ENCODE results near the gene SLC16A7. TPM values are rescaled to one million over a fixed set of nuclear protein-coding genes. Genes with fewer than 3 reads are reported as not detected.

Gene SLC16A7
- total RNA-seq, 1 donor from 2014 or later, result 6.5 TPM

DNA sequence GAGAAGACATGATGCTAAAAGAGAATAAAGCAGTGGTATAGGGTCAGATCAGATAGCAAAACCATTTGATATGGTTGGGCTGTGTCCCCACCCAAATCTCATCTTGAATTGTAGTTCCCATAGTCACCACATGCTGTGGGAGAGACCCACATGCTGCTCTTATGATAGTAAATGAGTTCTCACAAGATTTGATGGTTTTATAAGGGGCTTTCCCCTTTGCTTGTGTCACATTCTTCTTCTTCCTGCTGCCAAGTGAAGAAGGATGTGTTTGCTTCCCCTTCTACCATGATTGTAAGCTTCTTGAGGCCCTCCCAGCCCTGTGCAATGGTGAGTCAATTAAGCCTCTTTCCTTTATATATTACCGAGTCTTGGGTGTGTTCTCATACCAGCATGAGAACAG is 49.4 kb downstream of the SLC16A7 start:
- H3K4me1 Mint-ChIP-seq (ENCODE audit: low read depth), result no peaks in the 10 kb centered on the region
- H3K27me3 Mint-ChIP-seq, result no peaks in the 10 kb centered on the region
- no peak overlapping the region for H3K27ac Mint-ChIP-seq
- TF ChIP-seq, protein P1, sequence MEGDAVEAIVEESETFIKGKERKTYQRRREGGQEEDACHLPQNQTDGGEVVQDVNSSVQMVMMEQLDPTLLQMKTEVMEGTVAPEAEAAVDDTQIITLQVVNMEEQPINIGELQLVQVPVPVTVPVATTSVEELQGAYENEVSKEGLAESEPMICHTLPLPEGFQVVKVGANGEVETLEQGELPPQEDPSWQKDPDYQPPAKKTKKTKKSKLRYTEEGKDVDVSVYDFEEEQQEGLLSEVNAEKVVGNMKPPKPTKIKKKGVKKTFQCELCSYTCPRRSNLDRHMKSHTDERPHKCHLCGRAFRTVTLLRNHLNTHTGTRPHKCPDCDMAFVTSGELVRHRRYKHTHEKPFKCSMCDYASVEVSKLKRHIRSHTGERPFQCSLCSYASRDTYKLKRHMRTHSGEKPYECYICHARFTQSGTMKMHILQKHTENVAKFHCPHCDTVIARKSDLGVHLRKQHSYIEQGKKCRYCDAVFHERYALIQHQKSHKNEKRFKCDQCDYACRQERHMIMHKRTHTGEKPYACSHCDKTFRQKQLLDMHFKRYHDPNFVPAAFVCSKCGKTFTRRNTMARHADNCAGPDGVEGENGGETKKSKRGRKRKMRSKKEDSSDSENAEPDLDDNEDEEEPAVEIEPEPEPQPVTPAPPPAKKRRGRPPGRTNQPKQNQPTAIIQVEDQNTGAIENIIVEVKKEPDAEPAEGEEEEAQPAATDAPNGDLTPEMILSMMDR (IDR thresholded peaks at IDR 0.05; ENCODE audit: unreplicated experiment), result no peak
- DNase-seq (ENCODE audit: low spot score, unreplicated experiment), result no peak
- peaks cover 16% of the 10 kb centered on the region for H3K9me3 Mint-ChIP-seq (ENCODE audit: low read depth)
- peaks cover 4% of the 10 kb centered on the region for H3K36me3 Mint-ChIP-seq (ENCODE audit: insufficient read depth)
- no peak overlapping the region for H3K4me3 Mint-ChIP-seq (ENCODE audit: low read depth)

DNA sequence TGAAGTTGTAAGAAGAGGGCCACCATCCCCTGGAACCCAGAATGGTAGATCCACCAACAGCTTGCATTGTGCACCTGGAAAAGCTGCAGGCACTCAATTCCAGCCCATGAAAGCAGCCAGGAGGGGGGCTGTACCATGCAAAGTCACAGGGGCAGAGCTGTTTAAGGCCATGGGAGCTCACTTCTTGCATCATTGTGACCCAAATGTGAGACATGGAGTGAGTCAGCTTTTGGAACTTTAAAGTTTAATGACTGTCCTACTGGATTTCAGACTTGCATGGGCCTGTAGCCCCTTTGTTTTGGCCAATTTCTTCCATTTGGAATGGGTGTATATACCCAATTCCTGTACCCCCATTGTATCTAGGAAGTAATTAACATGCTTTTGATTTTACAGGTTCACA is 50.8 kb downstream of the SLC16A7 start:
- TF ChIP-seq, protein P1 (IDR thresholded peaks at IDR 0.05; ENCODE audit: unreplicated experiment), result no peak
- Mint-ChIP-seq H3K27me3 (no peaks in the 10 kb centered on the region), H3K27ac (no peak overlapping the region), H3K4me3 (ENCODE audit: low read depth) (no peak overlapping the region), H3K9me3 (ENCODE audit: low read depth) (peaks cover 16% of the 10 kb centered on the region), H3K36me3 (ENCODE audit: insufficient read depth) (peaks cover 4% of the 10 kb centered on the region), H3K4me1 (ENCODE audit: low read depth) (peaks cover 6% of the 10 kb centered on the region)
- DNase-seq (ENCODE audit: low spot score, unreplicated experiment), result no peak

DNA sequence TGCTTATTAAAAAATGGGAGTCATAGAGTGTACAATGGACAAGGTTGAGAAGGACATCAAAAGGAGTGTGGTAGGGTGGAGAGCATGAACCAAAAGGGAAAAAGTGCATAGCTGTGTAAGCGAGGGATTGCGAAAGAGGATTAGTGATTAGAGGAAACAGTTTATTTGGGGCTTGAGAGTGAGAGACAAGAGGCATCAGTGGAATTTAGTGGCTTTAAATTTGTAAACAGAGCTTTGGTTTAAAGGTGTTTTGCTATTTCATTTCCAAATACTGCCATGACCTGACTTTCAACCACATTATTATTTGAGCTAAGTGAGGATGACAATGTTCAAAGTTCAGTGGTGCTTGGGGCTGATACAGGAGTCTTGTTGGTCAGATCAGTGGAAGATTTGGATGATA is 53.4 kb downstream of the SLC16A7 start:
- H3K27ac Mint-ChIP-seq, result no peak overlapping the region

DNA sequence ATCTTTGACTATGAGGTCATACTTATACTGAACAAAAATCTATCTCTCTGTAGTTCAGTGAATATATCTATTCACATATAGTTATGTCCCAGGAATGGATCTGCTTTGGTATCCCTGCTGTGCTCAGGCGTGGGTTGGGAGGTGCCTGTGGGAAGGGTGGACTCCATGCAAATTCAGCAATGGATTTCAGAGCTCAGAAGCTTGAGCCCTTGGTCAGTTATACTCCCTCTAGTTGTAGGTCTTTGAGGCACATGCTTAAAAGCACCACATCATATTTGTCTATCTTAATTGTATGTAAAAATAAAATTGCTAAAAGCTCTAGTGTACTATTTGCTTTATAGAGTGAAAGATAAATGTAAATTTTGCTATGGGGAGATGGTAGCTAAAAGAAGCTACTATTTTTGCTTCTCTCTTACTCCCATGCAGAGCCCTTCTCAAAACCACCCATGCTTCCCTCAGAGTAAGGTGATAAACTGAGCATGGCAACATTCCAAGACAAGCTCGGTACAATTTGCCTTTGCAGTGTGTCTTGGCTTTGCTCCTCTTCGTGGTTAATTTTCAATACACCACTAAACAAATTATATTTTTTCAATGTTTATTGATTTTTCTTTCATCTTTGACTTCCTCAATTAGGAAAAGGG is 54.9 kb downstream of the SLC16A7 start:
- peaks cover 9% of the 10 kb centered on the region for H3K4me1 Mint-ChIP-seq (ENCODE audit: low read depth)
- no peak for DNase-seq (ENCODE audit: low spot score, unreplicated experiment)
- no peak overlapping the region for H3K27ac Mint-ChIP-seq
- H3K9me3 Mint-ChIP-seq (ENCODE audit: low read depth), result peaks cover 9% of the 10 kb centered on the region
- TF ChIP-seq, protein P1 (IDR thresholded peaks at IDR 0.05; ENCODE audit: unreplicated experiment), result no peak
- no peak overlapping the region for H3K4me3 Mint-ChIP-seq (ENCODE audit: low read depth)
- no peaks in the 10 kb centered on the region for H3K27me3 Mint-ChIP-seq
- peaks cover 3% of the 10 kb centered on the region for H3K36me3 Mint-ChIP-seq (ENCODE audit: insufficient read depth)

More for the DNA sequence above, 53.4 kb downstream of the SLC16A7 start:
- peaks cover 16% of the 10 kb centered on the region for H3K9me3 Mint-ChIP-seq (ENCODE audit: low read depth)
- TF ChIP-seq, protein P1 (IDR thresholded peaks at IDR 0.05; ENCODE audit: unreplicated experiment), result no peak
- peaks cover 9% of the 10 kb centered on the region for H3K4me1 Mint-ChIP-seq (ENCODE audit: low read depth)
- H3K4me3 Mint-ChIP-seq (ENCODE audit: low read depth), result no peak overlapping the region
- no peaks in the 10 kb centered on the region for H3K27me3 Mint-ChIP-seq
- DNase-seq (ENCODE audit: low spot score, unreplicated experiment), result no peak
- peaks cover 4% of the 10 kb centered on the region for H3K36me3 Mint-ChIP-seq (ENCODE audit: insufficient read depth)

DNA sequence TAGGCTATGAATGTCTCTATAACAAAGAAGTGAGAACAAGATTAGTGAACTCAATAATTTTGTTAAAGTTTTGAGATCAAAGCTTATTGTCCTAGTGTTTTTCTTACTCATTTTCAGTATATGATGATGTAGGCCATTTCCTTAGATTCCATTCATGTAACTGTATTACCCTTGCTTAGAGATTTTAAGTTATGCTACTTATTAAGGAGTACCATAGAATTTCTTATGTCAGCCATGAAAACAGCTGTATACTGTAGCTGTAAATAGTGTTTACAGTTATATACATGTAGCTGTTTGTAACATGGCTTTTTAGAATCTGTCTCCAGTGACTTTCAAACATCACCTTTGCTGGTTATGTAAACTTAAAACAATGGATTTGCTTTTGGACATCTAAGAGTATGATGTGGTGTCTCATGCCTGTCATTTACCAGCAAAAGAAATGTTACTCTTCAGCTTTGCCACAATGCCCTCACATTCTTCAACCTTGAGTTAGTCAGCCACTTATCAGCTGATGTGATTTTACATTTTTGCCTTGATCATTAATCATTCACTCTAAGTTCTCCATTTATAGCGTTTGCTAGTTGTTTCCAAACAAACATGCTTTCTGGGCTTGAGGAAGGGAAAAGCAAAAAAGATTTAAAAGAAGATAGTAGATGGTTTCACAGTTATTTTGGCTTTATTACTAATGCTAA is 55.5 kb downstream of the SLC16A7 start:
- TF ChIP-seq, protein P1 (IDR thresholded peaks at IDR 0.05; ENCODE audit: unreplicated experiment), result no peak
- Mint-ChIP-seq H3K27me3 (no peaks in the 10 kb centered on the region), H3K27ac (peak overlapping the region; percentile 16), H3K4me3 (ENCODE audit: low read depth) (no peak overlapping the region), H3K9me3 (ENCODE audit: low read depth) (peaks cover 8% of the 10 kb centered on the region), H3K4me1 (ENCODE audit: low read depth) (peaks cover 9% of the 10 kb centered on the region), H3K36me3 (ENCODE audit: insufficient read depth) (peaks cover 3% of the 10 kb centered on the region)
- DNase-seq (ENCODE audit: low spot score, unreplicated experiment), result no peak
